ENCODE data around the gene NFATC2IP. TPM values are rescaled to one million over a fixed set of nuclear protein-coding genes. Genes with fewer than 3 reads are reported as not detected.

Gene NFATC2IP
- total RNA-seq, 1 experiment from 2014 or later: 91.0 TPM

DNA sequence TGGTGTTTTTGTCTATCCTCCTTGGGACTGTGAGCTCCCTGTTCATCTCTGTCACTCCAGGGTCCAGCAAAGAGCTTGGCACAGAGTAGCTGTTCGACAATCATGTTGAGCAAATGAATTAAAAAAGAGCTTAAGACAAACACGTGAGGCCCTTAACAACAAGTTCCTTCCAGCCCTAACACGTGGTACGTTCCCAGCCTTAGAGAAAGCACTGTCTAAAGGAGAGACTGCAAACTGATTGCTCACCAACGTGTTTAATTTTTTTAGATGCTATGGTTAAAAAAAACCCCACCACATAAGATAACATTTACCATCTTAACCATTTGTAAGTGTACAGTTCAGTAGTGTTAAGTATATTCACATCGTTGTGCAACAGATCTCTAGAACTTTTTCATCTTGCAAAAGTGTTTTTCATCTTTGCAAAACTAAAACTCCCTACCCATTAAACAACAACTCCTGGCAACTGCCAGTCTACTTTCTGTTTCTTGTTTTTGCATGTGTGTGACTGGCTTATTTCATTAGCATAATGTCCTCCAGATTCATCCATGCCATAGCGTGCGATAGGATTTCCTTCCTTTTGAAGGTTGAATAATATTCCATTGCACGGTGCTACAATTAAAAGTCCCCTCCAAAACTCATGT, 62.3 kb downstream of the NFATC2IP start:
- Mint-ChIP-seq H3K27ac (ENCODE audit: unreplicated experiment) (no peak overlapping the region), H3K27me3 (ENCODE audit: unreplicated experiment) (peaks cover 30% of the 10 kb centered on the region), H3K36me3 (ENCODE audit: insufficient read depth, unreplicated experiment) (no peaks in the 10 kb centered on the region), H3K4me3 (ENCODE audit: low read depth, unreplicated experiment) (no peak overlapping the region), H3K9me3 (ENCODE audit: low read depth, unreplicated experiment) (no peaks in the 10 kb centered on the region), H3K4me1 (ENCODE audit: low read depth, unreplicated experiment) (no peaks in the 10 kb centered on the region)
- no peak for DNase-seq
- TF ChIP-seq, protein P1, sequence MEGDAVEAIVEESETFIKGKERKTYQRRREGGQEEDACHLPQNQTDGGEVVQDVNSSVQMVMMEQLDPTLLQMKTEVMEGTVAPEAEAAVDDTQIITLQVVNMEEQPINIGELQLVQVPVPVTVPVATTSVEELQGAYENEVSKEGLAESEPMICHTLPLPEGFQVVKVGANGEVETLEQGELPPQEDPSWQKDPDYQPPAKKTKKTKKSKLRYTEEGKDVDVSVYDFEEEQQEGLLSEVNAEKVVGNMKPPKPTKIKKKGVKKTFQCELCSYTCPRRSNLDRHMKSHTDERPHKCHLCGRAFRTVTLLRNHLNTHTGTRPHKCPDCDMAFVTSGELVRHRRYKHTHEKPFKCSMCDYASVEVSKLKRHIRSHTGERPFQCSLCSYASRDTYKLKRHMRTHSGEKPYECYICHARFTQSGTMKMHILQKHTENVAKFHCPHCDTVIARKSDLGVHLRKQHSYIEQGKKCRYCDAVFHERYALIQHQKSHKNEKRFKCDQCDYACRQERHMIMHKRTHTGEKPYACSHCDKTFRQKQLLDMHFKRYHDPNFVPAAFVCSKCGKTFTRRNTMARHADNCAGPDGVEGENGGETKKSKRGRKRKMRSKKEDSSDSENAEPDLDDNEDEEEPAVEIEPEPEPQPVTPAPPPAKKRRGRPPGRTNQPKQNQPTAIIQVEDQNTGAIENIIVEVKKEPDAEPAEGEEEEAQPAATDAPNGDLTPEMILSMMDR (IDR thresholded peaks at IDR 0.05; ENCODE audit: unreplicated experiment): no peak
- no TSS peak for BruUV-seq (replicated peaks)
- CTCF ChIA-PET: no interaction called here
- intact Hi-C loops (cut with micrococcal nuclease; ENCODE audit: unreplicated experiment): no loop called here

DNA sequence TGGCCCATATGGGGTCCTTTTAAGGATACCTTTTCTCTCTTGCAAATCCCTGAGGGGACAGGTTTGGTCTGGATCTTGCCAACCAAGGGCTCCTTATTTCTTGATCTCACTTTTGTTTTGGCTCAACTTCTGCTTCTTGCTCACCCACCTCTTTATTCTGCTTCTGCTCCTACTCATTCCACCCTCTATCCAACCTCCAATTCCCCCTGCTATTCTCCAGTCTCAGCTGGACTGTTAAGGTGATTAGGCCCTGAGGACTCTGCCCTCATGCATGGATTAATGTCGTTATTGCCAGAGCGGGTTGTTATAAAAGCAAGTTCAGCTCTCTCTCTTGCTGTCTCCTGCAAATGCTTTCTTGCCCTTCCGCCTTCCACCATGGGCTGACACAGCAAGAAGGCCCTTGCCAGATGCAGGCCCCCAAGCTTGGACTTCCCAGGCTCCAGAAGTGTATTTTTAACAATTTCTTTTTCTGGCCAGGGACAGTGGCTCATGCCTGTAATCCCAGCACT, 63.9 kb downstream of the NFATC2IP start:
- Mint-ChIP-seq H3K4me3 (ENCODE audit: low read depth, unreplicated experiment) (no peak overlapping the region), H3K9me3 (ENCODE audit: low read depth, unreplicated experiment) (no peaks in the 10 kb centered on the region), H3K27me3 (ENCODE audit: unreplicated experiment) (peaks cover 15% of the 10 kb centered on the region), H3K27ac (ENCODE audit: unreplicated experiment) (no peak overlapping the region), H3K36me3 (ENCODE audit: insufficient read depth, unreplicated experiment) (no peaks in the 10 kb centered on the region), H3K4me1 (ENCODE audit: low read depth, unreplicated experiment) (no peaks in the 10 kb centered on the region)
- DNase-seq: no peak
- CTCF ChIA-PET: no interaction called here
- no TSS peak for BruUV-seq (replicated peaks)
- intact Hi-C loops (cut with micrococcal nuclease; ENCODE audit: unreplicated experiment): no loop called here
- TF ChIP-seq, protein P1 (IDR thresholded peaks at IDR 0.05; ENCODE audit: unreplicated experiment): no peak

Other genes starting within 250 kb of the NFATC2IP start
- gene EIF3C, start 239.5 kb upstream of the NFATC2IP start, total RNA-seq (2022): 1,403 and 1,537 TPM in 2 replicates
- gene NPIPB9, start 199.2 kb upstream of the NFATC2IP start, total RNA-seq (2022): 5.2 and 7.0 TPM in 2 replicates
- 276 and 286 TPM in 2 replicates for gene ATXN2L, start 127.9 kb upstream of the NFATC2IP start, total RNA-seq (2022)
- 273 and 286 TPM in 2 replicates for gene TUFM, start 104.6 kb upstream of the NFATC2IP start, total RNA-seq (2022)
- 60.9 and 67.9 TPM in 2 replicates for gene SH2B1, start 87.1 kb upstream of the NFATC2IP start, total RNA-seq (2022)
- 3.7 and 5.7 TPM in 2 replicates for gene ATP2A1, start 72.4 kb upstream of the NFATC2IP start, total RNA-seq (2022)
- 30.2 and 34.3 TPM in 2 replicates for gene RABEP2, start 25.7 kb upstream of the NFATC2IP start, total RNA-seq (2022)
- not detected in 2 replicates for gene CD19, start 19.0 kb upstream of the NFATC2IP start, total RNA-seq (2022)
- 44.8 and 50.0 TPM in 2 replicates for gene SPNS1, start 23.8 kb downstream of the NFATC2IP start, total RNA-seq (2022)
- 9.7 and 11.3 TPM in 2 replicates for gene LAT, start 34.1 kb downstream of the NFATC2IP start, total RNA-seq (2022)

All from Calu3 (cell line).